T1000 (cell line): ENCODE data around the gene PLA2G2F.

ENCODE experiments used
- DNase-seq: peaks from one replicate; lab custom pipeline; 2025; ENCODE audit warnings: mixed read lengths; lab: John Stamatoyannopoulos, UW

PLA2G2F gene, protein sequence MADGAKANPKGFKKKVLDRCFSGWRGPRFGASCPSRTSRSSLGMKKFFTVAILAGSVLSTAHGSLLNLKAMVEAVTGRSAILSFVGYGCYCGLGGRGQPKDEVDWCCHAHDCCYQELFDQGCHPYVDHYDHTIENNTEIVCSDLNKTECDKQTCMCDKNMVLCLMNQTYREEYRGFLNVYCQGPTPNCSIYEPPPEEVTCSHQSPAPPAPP

GRCh38 chr1:20138961-20139550 lies at the start of gene PLA2G2F:
Gene PLA2G2F, plus strand, starts transcription at chr1:20139323. Its CDS starts 105 bp downstream, at chr1:20139428.
- DNase-seq: no peak

- no peak for DNase-seq
Observed at GRCh38 chr1:20089328-20090077, 49.6 kb upstream of the PLA2G2F start.

- no peak for DNase-seq
Observed at GRCh38 chr1:20090119-20090518, 49.0 kb upstream of the PLA2G2F start.

DNA sequence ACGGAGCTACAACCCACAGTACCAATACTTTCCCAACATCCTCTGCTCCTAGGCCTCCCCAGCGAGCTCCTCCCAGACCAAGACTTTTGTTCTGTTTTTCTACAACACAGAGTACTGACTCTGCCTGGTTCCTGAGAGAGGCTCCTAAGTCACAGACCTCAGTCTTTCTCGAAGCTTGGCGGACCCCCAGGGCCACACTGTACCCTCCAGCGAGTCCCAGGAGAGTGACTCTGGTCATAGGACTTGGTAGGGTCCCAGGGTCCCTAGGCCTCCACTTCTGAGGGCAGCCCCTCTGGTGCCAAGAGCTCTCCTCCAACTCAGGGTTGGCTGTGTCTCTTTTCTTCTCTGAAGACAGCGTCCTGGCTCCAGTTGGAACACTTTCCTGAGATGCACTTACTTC lies 48.5 kb upstream of the PLA2G2F start:
- no peak for DNase-seq

GRCh38 chr1:20093303-20093702 lies 45.8 kb upstream of the PLA2G2F start:
- no peak for DNase-seq

DNA sequence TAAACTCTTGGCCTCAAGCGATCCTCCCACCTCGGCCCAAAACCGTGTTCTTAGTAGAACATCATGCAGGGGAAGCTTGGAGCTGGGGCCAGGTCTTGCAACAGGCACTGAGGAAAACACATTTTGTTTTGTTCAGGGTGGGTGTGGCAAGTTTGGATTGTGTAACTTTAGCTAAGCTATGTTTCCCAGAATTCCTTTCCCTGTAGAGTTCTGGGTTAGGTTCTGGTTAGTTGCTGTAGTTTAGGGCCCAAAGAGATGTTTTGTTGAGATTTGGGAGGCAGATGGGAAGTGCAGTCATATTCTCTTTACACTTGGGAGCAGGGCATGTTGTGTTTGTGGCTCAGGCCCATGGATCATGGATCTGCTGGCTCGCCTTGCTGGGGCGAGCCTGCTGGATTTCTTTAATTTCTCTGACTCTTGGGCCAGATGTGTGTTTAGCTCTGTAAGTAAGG lies 45.2 kb upstream of the PLA2G2F start:
- DNase-seq: no peak

DNA sequence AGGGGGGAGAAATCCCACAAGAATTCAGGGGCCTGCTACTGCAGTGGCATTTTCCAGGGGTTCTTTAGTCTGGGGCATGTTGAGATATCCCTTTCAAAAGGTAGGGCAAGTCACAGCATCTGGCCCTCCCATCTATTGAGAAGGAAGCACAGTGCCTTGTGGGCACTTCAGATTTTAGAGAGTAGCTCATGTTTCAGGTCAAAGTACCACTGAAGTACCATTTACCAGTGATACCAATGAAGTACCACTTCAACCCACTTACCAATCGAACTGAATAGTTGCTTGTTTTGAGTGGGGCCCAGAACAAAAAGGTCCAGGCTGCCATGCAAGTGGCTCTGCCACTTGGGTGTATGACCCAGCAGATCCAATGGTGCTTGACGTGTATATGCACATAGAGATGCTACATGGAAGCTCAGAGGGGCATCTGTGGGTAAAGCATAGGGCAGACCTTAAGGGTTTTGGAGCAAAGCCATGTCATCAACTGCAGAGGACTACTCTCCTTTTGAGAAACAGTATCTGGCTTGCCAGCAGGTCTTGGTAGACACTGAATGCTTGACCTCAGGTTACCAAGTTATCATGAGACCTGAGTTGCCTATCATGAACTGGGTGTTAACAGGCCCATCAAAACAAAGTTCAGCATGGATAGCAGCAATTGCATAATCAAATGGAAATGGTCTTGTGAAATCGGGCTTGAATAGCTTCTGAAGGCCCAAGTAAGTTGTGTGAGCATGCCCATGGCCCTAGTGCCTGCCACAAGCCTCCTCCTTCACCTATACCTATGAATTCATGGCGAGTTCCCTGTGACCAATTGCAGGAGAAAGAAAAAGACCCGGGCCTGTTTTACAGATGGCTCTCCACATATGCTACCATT lies 43.3 kb upstream of the PLA2G2F start:
- no peak for DNase-seq

DNA sequence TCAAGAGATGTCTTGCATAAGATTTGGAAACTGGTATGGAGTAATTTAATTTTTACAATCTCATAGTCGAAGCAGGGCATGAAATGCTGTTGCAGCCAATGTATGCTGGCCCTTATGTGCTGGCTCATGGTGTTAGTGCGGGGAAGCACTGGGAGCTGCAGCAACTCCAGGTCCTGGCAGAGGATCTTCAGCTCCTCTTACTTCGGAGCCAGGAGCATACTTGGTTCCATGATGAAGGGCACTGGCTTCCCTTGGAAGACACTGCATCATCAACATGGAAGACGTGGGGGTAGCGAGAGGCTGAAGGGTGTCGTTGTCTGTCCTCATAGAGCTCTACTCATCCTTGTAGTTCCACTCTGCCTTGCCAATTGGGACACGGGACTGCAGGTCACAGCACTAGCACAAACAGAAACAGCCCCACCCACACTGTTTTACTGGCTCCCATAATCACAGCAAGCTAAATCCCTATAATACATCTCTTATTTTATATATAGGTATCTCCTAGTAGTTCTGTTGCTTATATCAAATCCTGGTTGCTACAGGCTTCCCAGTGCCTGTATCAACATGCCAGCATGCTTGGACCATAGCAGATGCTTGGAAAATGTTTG lies 42.2 kb upstream of the PLA2G2F start:
- no peak for DNase-seq

DNA sequence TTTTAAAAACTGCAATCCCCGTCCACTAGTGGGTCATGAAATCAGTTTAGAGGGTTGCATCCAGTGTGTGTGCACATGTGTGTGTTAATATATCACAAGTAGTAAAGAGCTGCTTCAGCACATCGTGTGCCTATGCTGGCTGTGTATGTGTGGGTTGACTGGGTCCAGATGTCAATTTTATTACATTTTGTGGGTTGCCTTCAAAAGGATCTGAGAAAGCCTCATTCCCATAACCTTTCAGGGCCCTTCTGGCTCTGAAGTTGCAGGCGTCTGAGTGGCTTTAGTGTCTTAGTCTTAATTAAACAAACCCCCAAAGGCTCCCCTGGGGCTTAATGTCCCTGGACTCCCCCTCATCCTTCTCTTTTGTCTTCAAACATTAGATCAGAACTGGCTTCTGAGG lies 39.6 kb upstream of the PLA2G2F start:
- no peak for DNase-seq

DNA sequence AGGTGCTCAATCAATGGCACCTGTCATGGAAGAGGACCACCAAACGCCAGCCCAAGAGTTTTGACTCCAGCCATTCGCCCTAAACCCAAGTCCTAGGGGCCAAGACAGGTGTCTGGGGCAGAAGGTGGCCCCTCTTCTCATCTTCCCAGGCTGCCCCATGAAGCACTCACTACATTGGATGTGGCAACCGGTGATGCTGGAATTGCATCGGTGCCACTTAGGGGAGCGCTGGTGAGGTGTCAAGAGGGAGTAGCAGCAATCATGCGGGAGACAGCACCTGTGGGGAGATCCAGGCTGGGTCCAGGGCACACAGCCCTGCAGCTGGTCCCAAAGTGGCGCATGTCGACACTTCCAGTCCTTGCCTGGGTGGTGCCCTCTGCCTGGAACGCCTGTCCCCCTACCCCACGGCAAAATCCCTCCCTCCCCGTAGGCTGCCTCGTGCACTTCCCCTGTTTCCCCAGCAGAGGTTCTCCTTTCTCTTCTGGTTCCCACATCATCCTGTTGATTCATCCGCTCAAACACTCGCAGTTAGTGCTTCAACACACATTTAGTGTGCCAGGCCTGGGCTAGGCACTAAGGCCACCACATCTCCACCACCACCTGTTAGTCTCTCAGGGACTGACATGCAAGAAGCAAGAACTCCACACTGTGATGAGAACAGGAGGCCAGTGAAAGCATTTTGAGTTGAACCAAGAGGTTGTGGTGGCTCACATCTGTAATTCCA lies 38.3 kb upstream of the PLA2G2F start:
- no peak for DNase-seq

- no peak for DNase-seq
Observed at GRCh38 chr1:20102875-20103274, 36.2 kb upstream of the PLA2G2F start.

GRCh38 chr1:20105856-20106255 lies 33.3 kb upstream of the PLA2G2F start:
- DNase-seq: no peak

GRCh38 chr1:20107351-20107750 lies 31.8 kb upstream of the PLA2G2F start:
- no peak for DNase-seq

DNA sequence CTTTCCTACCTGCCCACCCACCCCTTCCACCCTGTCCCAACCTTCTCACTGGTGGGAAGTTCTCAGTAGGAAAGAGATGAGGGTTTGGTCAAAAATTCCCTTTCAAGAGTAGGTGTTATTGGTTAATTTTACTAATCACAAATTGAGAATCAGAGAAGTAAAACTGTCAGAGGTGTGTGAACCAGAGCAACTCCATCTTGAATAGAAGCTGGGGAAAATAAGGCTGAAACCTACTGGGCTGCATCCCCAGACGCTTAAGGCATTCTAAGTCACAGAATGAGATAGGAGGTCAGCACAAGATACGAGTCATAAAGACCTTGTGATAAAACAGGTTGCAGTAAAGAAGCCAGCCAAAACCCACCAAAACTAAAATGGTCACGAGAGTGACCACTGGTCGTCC lies 31.3 kb upstream of the PLA2G2F start:
- no peak for DNase-seq

DNA sequence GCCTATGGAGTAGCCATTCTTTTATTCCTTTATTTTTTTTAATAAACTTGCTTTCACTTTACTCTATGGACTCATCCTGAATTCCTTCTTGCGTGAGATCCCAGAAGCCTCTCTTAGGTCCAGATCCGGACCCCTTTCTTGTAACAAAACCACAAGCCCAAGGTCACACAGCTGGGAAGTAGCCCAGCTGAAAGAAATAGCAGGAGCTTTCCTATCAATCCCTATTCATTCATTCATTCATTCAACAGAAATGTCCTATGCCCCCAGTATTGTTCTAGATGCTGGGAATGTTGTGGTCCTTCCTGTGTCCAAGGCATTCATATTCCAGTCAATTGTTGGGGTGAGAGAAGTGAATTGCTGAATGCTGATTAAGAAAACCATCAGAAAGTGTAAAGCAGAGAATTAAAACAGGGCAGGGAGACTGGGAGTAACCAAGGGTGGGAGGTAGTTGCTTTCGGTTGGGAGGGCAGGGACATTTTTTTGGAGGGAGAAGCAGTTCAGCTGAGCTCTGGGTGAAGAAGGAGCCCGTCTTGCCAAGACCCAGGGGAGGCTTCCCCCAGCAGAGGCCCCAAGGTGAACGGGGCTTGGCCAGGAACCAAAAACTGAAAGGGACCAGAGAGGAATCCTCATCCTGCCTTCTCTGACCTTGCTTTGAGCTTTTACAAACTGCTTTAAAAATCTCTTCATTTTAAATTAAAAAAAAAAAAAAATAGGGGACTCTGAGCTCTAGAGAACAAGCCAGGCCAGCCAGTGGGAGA lies 30.6 kb upstream of the PLA2G2F start:
- no peak for DNase-seq

DNA sequence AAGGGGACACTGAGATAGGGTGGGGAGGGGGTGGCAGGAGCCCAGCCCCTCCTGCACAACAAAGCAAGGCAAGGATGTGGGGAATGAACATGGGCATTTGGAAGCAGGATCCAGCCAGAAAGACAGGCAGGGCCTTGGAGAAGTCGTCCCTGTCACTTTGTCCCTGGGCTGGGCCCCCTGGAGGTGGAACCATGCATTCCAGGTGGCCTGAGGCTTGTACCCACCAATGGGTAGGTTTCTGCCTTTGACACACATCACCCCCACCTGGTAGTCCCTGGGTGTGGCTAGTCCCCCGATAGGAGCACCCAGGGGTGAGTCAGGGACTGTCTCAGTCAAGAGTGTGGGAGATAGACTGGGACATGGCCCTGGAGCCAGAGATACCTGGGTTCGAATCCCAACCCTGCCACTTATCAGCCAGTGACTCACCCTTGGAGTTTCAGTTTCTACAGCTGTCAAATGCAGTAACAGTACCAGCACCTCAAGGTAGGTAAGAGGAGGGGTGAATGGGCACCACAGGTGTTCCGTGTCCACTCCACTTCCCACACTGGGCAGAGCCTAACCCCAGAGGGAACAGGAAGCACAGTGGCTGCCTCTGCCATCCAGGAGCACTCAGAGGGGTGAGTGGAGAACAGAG lies 29.8 kb upstream of the PLA2G2F start:
- DNase-seq: no peak

- no peak for DNase-seq
Observed at GRCh38 chr1:20110679-20111078, 28.4 kb upstream of the PLA2G2F start.

- DNase-seq: no peak
Observed at GRCh38 chr1:20111452-20111851, 27.7 kb upstream of the PLA2G2F start.

DNA sequence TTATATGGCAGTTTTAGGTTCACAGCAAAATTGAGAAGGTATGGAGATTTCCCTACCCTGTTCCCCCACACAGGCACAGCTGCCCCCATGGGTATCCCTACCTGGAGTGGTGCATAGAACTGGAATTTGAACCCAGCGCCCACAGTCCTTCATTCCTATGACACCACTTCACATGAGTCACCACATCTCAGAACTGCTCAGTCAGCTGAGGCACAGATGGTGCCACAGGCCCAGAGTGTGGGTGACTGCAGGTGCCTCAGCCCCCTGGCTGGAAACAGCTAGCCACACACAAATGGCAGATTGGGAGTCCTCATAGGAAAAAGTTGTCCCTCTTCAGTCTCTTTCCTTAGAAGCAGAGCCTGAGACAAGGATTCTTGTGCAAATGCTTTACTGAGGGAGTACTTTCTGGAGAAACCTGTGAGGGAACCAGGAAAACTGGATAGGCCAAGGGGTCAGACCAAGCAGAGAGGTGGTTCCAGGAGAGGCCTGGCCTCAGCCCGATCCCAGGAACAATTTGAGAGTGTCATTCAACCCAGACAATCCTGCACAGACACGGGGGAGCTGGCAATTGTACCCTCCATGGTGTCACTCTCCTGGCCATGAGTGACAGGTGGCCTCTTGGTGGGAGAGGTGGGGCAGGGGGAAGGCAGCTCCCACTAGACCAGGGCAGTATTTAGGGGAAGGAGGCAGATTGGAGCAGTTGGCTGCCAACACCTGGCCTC lies 26.7 kb upstream of the PLA2G2F start:
- DNase-seq: no peak
